ENCODE measurements around the gene ASXL1.
"Not testable (repeated sequence)": the region's sequence is repeated elsewhere in the genome, so short reads cannot be mapped to it uniquely, and the experiment has no call there.

ASXL1 gene

DNA sequence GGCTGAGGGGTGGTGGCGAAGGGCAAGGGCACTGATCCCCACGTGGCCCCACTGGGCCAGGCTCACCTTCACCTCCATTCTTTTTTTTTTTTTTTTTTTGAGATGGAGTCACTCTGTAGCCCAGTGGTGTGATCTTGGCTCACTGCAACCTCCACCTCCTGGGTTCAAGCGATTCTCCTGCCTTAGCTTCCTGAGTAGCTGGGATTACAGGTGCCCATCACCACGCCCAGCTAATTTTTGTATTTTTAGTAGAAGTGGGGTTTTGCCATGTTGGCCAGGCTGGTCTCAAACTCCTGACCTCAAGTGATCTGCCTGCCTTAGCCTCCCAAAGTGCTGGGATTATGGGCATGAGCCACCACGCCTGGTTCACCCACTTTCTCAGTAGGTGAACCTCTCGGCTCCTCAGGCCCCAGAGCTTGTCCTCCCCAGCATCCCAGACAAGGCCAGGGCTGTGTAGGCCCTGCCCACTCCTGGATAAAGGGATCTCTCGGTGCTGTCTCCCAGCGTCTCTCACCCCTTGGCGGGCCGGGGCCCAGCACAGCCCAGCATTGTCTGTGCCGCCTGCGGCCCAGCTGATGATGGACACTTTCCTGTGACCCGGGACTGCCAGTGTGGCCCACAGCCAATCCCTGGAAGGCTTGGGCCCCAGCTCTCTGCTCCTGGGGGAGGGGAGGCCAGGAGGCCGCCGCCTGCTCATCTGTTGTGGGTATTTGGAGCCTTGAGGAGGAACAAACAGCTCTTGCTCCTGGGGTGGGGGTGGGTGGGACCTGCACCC, 108.0 kb downstream of the ASXL1 start:
- DNase-seq (ENCODE audit: low read depth), result not testable (repeated sequence)

- DNase-seq (ENCODE audit: low read depth), result no peak
Observed at GRCh38 chr20:32466739-32467505, 108.8 kb downstream of the ASXL1 start.

- no peak for DNase-seq (ENCODE audit: low read depth)
Observed at GRCh38 chr20:32467506-32468312, 109.6 kb downstream of the ASXL1 start.

DNA sequence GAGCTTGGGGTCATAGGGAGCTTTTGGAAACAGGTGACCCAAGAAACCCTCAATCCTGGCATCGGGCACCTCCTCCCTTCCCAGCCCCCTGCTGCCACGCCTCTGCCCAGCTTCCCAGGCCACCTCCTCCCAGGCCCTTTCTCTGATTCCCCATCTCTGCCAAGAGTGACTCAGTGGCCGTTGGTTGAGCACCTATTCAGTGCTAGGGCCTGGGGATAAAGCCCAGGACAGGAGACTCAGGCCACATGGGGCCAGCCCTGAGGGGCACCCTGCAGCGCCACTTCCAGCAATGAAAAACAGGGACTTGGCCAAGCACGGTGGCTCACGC, 110.1 kb downstream of the ASXL1 start:
- no peak for DNase-seq (ENCODE audit: low read depth)

- no peak for DNase-seq (ENCODE audit: low read depth)
Observed at GRCh38 chr20:32468860-32469259, 110.7 kb downstream of the ASXL1 start.

- DNase-seq (ENCODE audit: low read depth), result peak; percentile 34
Observed at GRCh38 chr20:32470025-32470861, 112.1 kb downstream of the ASXL1 start.

- DNase-seq (ENCODE audit: low read depth), result no peak
Observed at GRCh38 chr20:32470940-32471339, 112.8 kb downstream of the ASXL1 start.

GRCh38 chr20:32472581-32473207, 114.6 kb downstream of the ASXL1 start:
- DNase-seq (ENCODE audit: low read depth), result no peak

- DNase-seq (ENCODE audit: low read depth), result no peak
Observed at GRCh38 chr20:32473231-32474008, 115.3 kb downstream of the ASXL1 start.

- DNase-seq (ENCODE audit: low read depth), result no peak
Observed at GRCh38 chr20:32474009-32474716, 116.0 kb downstream of the ASXL1 start.

- no peak for DNase-seq (ENCODE audit: low read depth)
Observed at GRCh38 chr20:32474717-32474966, 116.5 kb downstream of the ASXL1 start.

DNA sequence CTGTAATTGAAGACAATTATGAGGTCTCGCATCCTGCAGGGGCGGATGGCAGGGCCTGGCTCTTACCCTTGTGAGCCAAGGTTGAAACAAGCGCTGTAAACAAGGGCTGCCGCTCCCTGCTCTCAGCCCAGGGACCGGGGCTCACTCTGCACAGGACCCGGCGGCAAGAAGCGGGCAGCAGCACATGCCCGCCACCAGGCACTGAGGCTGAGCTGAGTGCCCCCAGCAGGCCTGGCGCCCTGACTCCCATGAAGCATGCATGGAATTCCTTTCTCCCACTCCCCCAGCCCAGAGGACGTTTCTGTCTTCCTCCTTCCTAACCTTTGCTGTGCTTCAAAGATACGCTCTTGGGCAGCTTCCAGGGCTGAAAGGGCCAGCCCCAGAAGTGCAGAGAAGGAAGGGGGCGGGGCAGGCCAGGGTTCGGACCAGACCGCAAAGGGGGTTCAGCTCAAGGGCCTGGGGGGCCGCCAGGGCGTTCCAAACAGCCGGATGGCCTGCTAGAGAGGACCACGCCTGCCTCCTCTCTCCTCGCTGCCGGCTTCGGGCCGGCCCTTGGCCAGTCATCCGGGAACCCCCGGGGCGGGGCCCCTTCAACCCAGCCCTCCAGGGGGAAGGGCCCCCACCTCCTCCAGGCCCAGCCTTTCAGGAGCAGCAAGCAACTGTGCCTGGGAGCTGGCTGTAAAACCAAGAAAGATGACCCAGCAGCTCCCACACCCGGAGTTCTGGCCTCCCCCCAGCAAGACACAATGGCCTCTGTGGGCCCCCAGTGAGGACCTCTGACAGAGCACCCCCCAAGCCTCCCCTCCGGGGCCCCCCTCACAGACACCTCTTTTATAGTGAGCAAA, 117.1 kb downstream of the ASXL1 start:
- peak; percentile 96 for DNase-seq (ENCODE audit: low read depth)

DNA sequence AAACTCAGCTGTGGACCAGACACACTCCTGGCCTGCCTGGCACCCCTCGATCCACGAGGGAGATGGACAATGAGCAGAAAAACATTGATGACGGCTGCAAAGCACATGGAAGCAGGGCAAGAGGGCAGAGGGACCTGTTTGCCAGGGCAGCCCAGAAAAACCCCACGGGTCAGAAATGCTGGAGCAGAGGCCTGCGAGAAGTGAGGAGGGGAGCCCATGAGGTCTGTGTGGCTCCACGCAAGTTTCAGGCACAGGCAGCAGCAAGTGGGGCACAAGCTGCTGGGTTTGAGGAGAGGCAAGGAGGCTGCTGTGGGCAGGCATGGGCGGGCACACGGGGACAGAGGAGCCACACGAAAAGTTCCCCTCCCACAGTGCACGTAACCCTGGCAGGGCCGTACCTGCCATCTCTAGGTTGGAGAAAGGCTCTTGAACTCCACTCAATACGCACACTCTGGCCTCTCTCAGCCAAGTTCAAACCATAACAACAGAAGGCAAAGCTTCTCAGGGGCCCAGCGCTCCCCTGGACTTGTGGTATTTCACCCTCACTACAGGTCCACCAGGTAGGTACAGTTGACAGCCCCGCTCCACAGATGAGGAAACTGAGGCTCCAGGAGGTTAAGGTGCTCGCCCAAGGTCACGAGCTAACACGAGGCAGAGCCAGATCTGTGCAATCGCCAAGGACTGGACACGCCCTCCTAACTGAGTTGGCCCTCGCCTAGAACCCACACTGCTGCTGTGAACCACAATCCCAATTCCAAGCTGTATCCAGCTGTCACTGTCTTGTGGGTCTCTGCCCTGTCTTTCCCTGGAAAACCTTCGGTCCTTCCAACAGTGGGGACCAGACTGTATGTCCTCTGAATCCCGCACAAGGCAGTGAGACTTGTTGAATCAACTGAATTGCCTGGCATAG, 118.8 kb downstream of the ASXL1 start:
- no peak for DNase-seq (ENCODE audit: low read depth)

DNA sequence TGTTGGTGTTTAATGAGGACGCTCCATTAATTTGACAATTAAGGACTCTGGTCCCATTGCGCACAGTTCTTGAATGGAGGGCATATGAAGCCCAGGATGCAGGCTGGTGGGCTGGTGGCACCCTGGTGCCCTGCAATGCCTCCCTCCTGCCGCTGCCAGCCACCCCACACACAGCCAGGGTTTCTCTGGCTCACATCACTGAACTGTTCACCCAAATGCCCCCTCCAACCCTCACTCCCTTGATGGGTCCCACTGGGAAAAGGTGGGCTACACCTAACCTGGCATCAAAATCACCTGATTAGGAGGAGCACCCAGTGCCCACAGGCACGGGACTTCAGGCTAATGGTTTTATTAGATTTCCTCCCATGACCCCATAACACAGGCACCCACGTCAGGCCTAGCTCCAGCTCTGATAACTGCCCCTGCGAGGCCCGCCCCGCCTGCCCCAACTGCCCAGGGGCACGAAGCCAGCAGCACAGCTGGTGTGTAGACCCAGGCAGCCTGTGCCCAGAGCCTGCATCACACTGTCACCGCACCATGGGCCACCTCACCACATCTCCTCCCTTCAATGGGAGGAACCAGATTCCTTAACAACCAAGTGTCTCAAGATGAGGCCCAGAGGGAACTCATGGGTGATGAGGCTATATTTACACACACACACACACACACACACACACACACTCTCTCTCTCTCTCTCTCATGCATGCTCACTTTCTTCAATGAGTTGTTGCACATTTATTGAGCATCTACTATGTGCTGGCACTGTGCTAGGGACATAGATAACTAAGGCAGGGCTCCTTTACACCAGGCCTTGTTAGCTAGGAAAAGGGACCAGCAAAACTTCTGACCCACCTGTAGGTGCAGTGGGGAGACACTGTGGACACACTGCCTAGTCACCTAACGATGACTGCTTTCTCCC, 119.7 kb downstream of the ASXL1 start:
- no peak for DNase-seq (ENCODE audit: low read depth)

- DNase-seq (ENCODE audit: low read depth), result no peak
Observed at GRCh38 chr20:32478576-32478975, 120.4 kb downstream of the ASXL1 start.

GRCh38 chr20:32479012-32479411, 120.9 kb downstream of the ASXL1 start:
- no peak for DNase-seq (ENCODE audit: low read depth)

DNA sequence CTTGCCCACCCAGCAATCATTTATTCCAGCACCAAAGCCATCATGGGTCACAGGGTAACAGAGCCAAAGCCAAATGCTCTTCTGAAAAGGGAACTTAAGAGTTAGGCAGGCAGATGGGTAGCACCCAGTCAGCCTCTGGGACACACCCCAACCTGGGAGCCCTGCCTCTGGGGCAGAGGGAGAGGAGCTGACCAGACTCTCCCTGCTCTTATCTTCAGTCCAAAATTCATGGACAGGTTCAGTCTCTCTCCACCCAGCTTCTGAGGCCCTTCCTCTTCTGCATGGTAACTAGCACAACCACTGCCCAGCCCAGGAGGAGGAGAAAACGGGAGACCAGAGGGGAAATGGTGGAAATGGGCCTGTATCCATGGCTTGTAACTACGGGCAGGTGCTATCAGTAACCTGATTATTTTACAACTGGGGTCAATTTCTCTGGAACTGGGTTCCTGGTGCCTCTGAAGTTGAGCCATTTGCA, 121.6 kb downstream of the ASXL1 start:
- no peak for DNase-seq (ENCODE audit: low read depth)

Data from fibroblast of the conjunctiva (primary cell).